ENCODE measurements around the gene NHLRC2. TPM values are rescaled to one million over a fixed set of nuclear protein-coding genes. Genes with fewer than 3 reads are reported as not detected.

The NHLRC2 gene
- total and polyA plus RNA-seq, 12 donors: 5.8 to 45.2 (median 24.9) TPM

GRCh38 chr10:113914956-113915355, 60.5 kb downstream of the NHLRC2 start:
- Histone ChIP-seq H3K27me3 (no peaks in the 10 kb centered on the region), H3K4me3 (no peak overlapping the region), H3K27ac (no peak overlapping the region), H3K36me3 (replicated peaks in 1 of 2) (no peaks in the 10 kb centered on the region), H3K4me1 (replicated peaks in 1 of 2) (no peaks in the 10 kb centered on the region), H3K9me3 (replicated peaks in 1 of 3) (no peaks in the 10 kb centered on the region)
- TF ChIP-seq, protein P1, sequence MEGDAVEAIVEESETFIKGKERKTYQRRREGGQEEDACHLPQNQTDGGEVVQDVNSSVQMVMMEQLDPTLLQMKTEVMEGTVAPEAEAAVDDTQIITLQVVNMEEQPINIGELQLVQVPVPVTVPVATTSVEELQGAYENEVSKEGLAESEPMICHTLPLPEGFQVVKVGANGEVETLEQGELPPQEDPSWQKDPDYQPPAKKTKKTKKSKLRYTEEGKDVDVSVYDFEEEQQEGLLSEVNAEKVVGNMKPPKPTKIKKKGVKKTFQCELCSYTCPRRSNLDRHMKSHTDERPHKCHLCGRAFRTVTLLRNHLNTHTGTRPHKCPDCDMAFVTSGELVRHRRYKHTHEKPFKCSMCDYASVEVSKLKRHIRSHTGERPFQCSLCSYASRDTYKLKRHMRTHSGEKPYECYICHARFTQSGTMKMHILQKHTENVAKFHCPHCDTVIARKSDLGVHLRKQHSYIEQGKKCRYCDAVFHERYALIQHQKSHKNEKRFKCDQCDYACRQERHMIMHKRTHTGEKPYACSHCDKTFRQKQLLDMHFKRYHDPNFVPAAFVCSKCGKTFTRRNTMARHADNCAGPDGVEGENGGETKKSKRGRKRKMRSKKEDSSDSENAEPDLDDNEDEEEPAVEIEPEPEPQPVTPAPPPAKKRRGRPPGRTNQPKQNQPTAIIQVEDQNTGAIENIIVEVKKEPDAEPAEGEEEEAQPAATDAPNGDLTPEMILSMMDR (IDR thresholded peaks at IDR 0.05): no peak
- TF ChIP-seq POLR2A (IDR thresholded peaks at IDR 0.05): no peak
- DNase-seq: no peak
- intact Hi-C loops (cut with DNase I): no loop called here
- 90 to 98% (median 94%) methylated on average over 2 of the region's 2 CpGs for WGBS, 4 donors

GRCh38 chr10:113915540-113915939, 61.1 kb downstream of the NHLRC2 start:
- 98 to 100% (median 100%) methylated on average over 2 of the region's 2 CpGs for WGBS, 4 donors
- no peaks in the 10 kb centered on the region for H3K27me3 ChIP-seq
- no peaks in the 10 kb centered on the region for H3K4me1 ChIP-seq (replicated peaks in 1 of 2)
- no peak for TF ChIP-seq POLR2A (IDR thresholded peaks at IDR 0.05)
- TF ChIP-seq, protein P1 (IDR thresholded peaks at IDR 0.05): no peak
- DNase-seq: no peak
- H3K9me3 ChIP-seq (replicated peaks in 1 of 3): no peaks in the 10 kb centered on the region
- no peak overlapping the region for H3K27ac ChIP-seq
- H3K36me3 ChIP-seq (replicated peaks in 1 of 2): no peaks in the 10 kb centered on the region
- intact Hi-C loops (cut with DNase I): no loop called here
- H3K4me3 ChIP-seq: no peak overlapping the region

DNA sequence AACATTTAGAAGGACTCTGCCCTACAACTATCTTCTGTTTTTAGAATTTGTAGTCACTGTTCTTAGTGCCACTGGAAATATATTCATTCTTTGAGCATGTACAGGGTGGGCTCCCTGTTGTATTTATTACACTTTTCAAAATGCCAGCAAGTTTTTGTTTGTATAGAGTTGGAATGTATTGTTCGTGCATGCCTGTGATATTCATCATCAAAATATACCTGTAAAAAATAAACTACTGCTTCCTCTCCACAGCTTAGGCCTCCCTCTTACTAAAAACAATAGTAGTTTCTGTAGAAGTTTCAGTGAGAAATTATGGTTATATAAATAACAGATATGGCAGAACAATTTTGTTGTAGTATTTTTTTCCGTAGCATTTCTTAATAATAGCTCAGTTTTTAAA, 61.6 kb downstream of the NHLRC2 start:
- WGBS, 4 donors: 95 to 98% (median 97%) methylated on average over 2 of the region's 2 CpGs
- H3K4me3 ChIP-seq: no peak overlapping the region
- no peak for DNase-seq
- no peaks in the 10 kb centered on the region for H3K36me3 ChIP-seq (replicated peaks in 1 of 2)
- no peaks in the 10 kb centered on the region for H3K9me3 ChIP-seq (replicated peaks in 1 of 3)
- no peaks in the 10 kb centered on the region for H3K4me1 ChIP-seq (replicated peaks in 1 of 2)
- no peaks in the 10 kb centered on the region for H3K27me3 ChIP-seq
- H3K27ac ChIP-seq: no peak overlapping the region
- no peak for TF ChIP-seq POLR2A (IDR thresholded peaks at IDR 0.05)
- TF ChIP-seq, protein P1 (IDR thresholded peaks at IDR 0.05): no peak
- intact Hi-C loops (cut with DNase I): no loop called here

- H3K9me3 ChIP-seq (replicated peaks in 1 of 3): no peaks in the 10 kb centered on the region
- H3K4me3 ChIP-seq: no peak overlapping the region
- no peaks in the 10 kb centered on the region for H3K36me3 ChIP-seq (replicated peaks in 1 of 2)
- no peaks in the 10 kb centered on the region for H3K4me1 ChIP-seq (replicated peaks in 1 of 2)
- 86 to 95% (median 91%) methylated on average over 3 of the region's 3 CpGs for WGBS, 4 donors
- intact Hi-C loops (cut with DNase I): no loop called here
- H3K27ac ChIP-seq: no peak overlapping the region
- TF ChIP-seq, protein P1 (IDR thresholded peaks at IDR 0.05): no peak
- no peak for TF ChIP-seq POLR2A (IDR thresholded peaks at IDR 0.05)
- no peak for DNase-seq
- H3K27me3 ChIP-seq: no peaks in the 10 kb centered on the region
Measured at GRCh38 chr10:113917636-113918035, 63.2 kb downstream of the NHLRC2 start.
